ENCODE data around the gene MKKS. TPM values are rescaled to one million over a fixed set of nuclear protein-coding genes. Genes with fewer than 3 reads are reported as not detected.

MKKS gene
- total and polyA plus RNA-seq, 2 experiments from 2014 or later = 15.0 to 17.4 TPM

GRCh38 chr20:10412591-10413408 lies 21.2 kb downstream of the MKKS start:
- DNase-seq (ENCODE audit: low spot score) = no peak
- 83% methylated on average over 5 of the region's 5 CpGs for WGBS (ENCODE audit: low lambda C conversion rate, missing lambda C conversion rate)

GRCh38 chr20:10411673-10412072 lies 22.3 kb downstream of the MKKS start:
- H3K27ac ChIP-seq = no peak overlapping the region
- H3K9me3 ChIP-seq (ENCODE audit: low read depth) = no peaks in the 10 kb centered on the region
- TF ChIP-seq, protein P1, sequence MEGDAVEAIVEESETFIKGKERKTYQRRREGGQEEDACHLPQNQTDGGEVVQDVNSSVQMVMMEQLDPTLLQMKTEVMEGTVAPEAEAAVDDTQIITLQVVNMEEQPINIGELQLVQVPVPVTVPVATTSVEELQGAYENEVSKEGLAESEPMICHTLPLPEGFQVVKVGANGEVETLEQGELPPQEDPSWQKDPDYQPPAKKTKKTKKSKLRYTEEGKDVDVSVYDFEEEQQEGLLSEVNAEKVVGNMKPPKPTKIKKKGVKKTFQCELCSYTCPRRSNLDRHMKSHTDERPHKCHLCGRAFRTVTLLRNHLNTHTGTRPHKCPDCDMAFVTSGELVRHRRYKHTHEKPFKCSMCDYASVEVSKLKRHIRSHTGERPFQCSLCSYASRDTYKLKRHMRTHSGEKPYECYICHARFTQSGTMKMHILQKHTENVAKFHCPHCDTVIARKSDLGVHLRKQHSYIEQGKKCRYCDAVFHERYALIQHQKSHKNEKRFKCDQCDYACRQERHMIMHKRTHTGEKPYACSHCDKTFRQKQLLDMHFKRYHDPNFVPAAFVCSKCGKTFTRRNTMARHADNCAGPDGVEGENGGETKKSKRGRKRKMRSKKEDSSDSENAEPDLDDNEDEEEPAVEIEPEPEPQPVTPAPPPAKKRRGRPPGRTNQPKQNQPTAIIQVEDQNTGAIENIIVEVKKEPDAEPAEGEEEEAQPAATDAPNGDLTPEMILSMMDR (IDR thresholded peaks at IDR 0.05; ENCODE audit: poor library complexity) = no peak
- TF ChIP-seq EZH2 (IDR thresholded peaks at IDR 0.05; ENCODE audit: borderline replicate concordance) (no peak), EZH2phosphoT487 (IDR thresholded peaks at IDR 0.05; ENCODE audit: low read depth, severe bottlenecking, unreplicated experiment) (no peak)
- H3K9me2 ChIP-seq (replicated peaks; ENCODE audit: insufficient read depth) = no peaks in the 10 kb centered on the region
- no peak overlapping the region for H3K4me2 ChIP-seq
- peaks cover 3% of the 10 kb centered on the region for H3K79me2 ChIP-seq
- no peak overlapping the region for H2AFZ ChIP-seq
- H3K36me3 ChIP-seq (replicated peaks; ENCODE audit: insufficient read depth, low read depth) = no peaks in the 10 kb centered on the region
- H3K4me1 ChIP-seq (ENCODE audit: insufficient read depth) = no peaks in the 10 kb centered on the region
- no peak for DNase-seq (ENCODE audit: low spot score)
- no peak overlapping the region for H3K4me3 ChIP-seq
- WGBS (ENCODE audit: low lambda C conversion rate, missing lambda C conversion rate) = 100% methylated on average over 1 of the region's 1 CpG
- H3K27me3 ChIP-seq = no peaks in the 10 kb centered on the region
- H4K20me1 ChIP-seq (ENCODE audit: insufficient read depth, poor library complexity, severe bottlenecking) = no peaks in the 10 kb centered on the region

More at GRCh38 chr20:10412591-10413408, 21.2 kb downstream of the MKKS start:
- peaks cover 3% of the 10 kb centered on the region for H3K79me2 ChIP-seq
- H3K4me2 ChIP-seq = no peak overlapping the region
- no peak overlapping the region for H3K27ac ChIP-seq
- no peak overlapping the region for H2AFZ ChIP-seq
- H3K4me3 ChIP-seq = no peak overlapping the region
- TF ChIP-seq, protein P1 (IDR thresholded peaks at IDR 0.05; ENCODE audit: poor library complexity) = peak; percentile 32
- no peak for TF ChIP-seq EZH2 (IDR thresholded peaks at IDR 0.05; ENCODE audit: borderline replicate concordance)
- H3K9me3 ChIP-seq (ENCODE audit: low read depth) = no peaks in the 10 kb centered on the region
- H3K27me3 ChIP-seq = no peaks in the 10 kb centered on the region
- no peaks in the 10 kb centered on the region for H3K36me3 ChIP-seq (replicated peaks; ENCODE audit: insufficient read depth, low read depth)
- H3K4me1 ChIP-seq (ENCODE audit: insufficient read depth) = no peaks in the 10 kb centered on the region
- no peaks in the 10 kb centered on the region for H4K20me1 ChIP-seq (ENCODE audit: insufficient read depth, poor library complexity, severe bottlenecking)
- H3K9me2 ChIP-seq (replicated peaks; ENCODE audit: insufficient read depth) = no peaks in the 10 kb centered on the region

GRCh38 chr20:10408108-10408813 lies 25.8 kb downstream of the MKKS start:
- Histone ChIP-seq H3K9me2 (replicated peaks; ENCODE audit: insufficient read depth) (no peaks in the 10 kb centered on the region), H3K27me3 (no peaks in the 10 kb centered on the region), H3K27ac (no peak overlapping the region), H3K4me2 (no peak overlapping the region), H3K36me3 (replicated peaks; ENCODE audit: insufficient read depth, low read depth) (no peaks in the 10 kb centered on the region), H3K9me3 (ENCODE audit: low read depth) (no peaks in the 10 kb centered on the region), H2AFZ (no peak overlapping the region), H3K4me3 (no peak overlapping the region), H3K79me2 (no peaks in the 10 kb centered on the region), H3K4me1 (ENCODE audit: insufficient read depth) (no peaks in the 10 kb centered on the region), H4K20me1 (ENCODE audit: insufficient read depth, poor library complexity, severe bottlenecking) (no peaks in the 10 kb centered on the region)
- TF ChIP-seq EZH2 (IDR thresholded peaks at IDR 0.05; ENCODE audit: borderline replicate concordance) (no peak), EZH2phosphoT487 (IDR thresholded peaks at IDR 0.05; ENCODE audit: low read depth, severe bottlenecking, unreplicated experiment) (no peak)
- TF ChIP-seq, protein P1 (IDR thresholded peaks at IDR 0.05; ENCODE audit: poor library complexity) = no peak
- DNase-seq (ENCODE audit: low spot score) = no peak
- WGBS (ENCODE audit: low lambda C conversion rate, missing lambda C conversion rate) = 92% methylated on average over 2 of the region's 2 CpGs

All from hepatocyte (in vitro differentiated cells).